IPS DF 4.7 (cell line): ENCODE results near the gene CLCNKB.
"Not testable (repeated sequence)": the region's sequence is repeated elsewhere in the genome, so short reads cannot be mapped to it uniquely, and the experiment has no call there.

Experiments
- DNase-seq: peaks from one replicate; pipeline ENCODE4 v3.0.0-alpha.2; 2013; ENCODE audit warnings: low spot score; ENCODE audit errors: extremely low read depth

Gene CLCNKB

GRCh38 chr1:16014509-16015482, 28.8 kb upstream of the CLCNKB start:
- no peak for DNase-seq

- no peak for DNase-seq
Measured at GRCh38 chr1:16015491-16015890, 28.1 kb upstream of the CLCNKB start.

GRCh38 chr1:16015960-16016901, 27.4 kb upstream of the CLCNKB start:
- DNase-seq: no peak

GRCh38 chr1:16017076-16017460, 26.5 kb upstream of the CLCNKB start:
- DNase-seq: no peak

- DNase-seq: no peak
Measured at GRCh38 chr1:16017461-16018303, 25.9 kb upstream of the CLCNKB start, which contains the start of gene HSPB7. HSPB7 (minus strand) TSS chr1:16018043; CDS start chr1:16017963, 80 bp downstream.

- DNase-seq: no peak
Measured at GRCh38 chr1:16018308-16018707, 25.3 kb upstream of the CLCNKB start.

- DNase-seq: no peak
Measured at GRCh38 chr1:16018749-16019643, 24.6 kb upstream of the CLCNKB start.

- DNase-seq: no peak
Measured at GRCh38 chr1:16019644-16020277, 23.8 kb upstream of the CLCNKB start.

- DNase-seq: no peak
Measured at GRCh38 chr1:16020325-16020724, 23.3 kb upstream of the CLCNKB start.

- not testable (repeated sequence) for DNase-seq
Measured at GRCh38 chr1:16020878-16021277, 22.7 kb upstream of the CLCNKB start.

GRCh38 chr1:16021681-16022080, 21.9 kb upstream of the CLCNKB start, which contains the start of gene CLCNKA:
CLCNKA (plus strand) TSS chr1:16022036; CDS start chr1:16022620, 584 bp downstream.
- DNase-seq: no peak

GRCh38 chr1:16022393-16022792, 21.2 kb upstream of the CLCNKB start:
- no peak for DNase-seq

- no peak for DNase-seq
Measured at GRCh38 chr1:16023050-16023653, 20.4 kb upstream of the CLCNKB start.

- not testable (repeated sequence) for DNase-seq
Measured at GRCh38 chr1:16026302-16026701, 17.3 kb upstream of the CLCNKB start.

- DNase-seq: no peak
Measured at GRCh38 chr1:16026723-16027484, 16.7 kb upstream of the CLCNKB start.

- no peak for DNase-seq
Measured at GRCh38 chr1:16028237-16029002, 15.2 kb upstream of the CLCNKB start.

- DNase-seq: not testable (repeated sequence)
Measured at GRCh38 chr1:16029003-16029268, 14.6 kb upstream of the CLCNKB start.

- no peak for DNase-seq
Measured at GRCh38 chr1:16029288-16029687, 14.3 kb upstream of the CLCNKB start.
